GM12875 (cell line): ENCODE measurements around the gene VWA8.

Experiments
- H3K4me3 ChIP-seq: one replicate; pipeline ENCODE4 v1.5.1; 2011; ENCODE audit warnings: low read depth, low read length, control low read depth
- TF ChIP-seq, protein P1 (sequence below): IDR thresholded peaks from 2 replicates; pipeline ENCODE4 v1.5.1; 2011; ENCODE audit warnings: low read depth, mild to moderate bottlenecking, control low read depth, inconsistent platforms, low read length, moderate library complexity, borderline replicate concordance; ENCODE audit not compliant: insufficient read depth

VWA8 gene

DNA sequence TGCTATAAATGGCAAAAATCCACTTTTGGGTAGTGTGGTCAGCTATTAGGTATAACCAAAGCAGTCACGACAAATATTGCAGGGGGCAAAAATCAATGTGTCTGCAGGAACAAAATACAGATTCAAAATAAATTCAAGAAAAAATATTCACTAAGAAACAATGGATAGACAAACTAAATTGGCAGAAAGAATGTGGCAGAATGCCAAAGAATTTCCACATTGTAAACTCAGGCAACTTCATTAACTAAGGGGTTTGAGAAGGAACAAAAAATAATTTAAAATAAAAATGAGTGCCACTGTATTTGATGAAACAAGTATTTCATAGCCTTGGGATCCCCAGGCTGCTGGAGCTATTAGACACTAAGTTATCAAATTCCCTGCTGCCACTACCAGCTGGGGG, 193.1 kb downstream of the VWA8 start:
- TF ChIP-seq, protein P1, sequence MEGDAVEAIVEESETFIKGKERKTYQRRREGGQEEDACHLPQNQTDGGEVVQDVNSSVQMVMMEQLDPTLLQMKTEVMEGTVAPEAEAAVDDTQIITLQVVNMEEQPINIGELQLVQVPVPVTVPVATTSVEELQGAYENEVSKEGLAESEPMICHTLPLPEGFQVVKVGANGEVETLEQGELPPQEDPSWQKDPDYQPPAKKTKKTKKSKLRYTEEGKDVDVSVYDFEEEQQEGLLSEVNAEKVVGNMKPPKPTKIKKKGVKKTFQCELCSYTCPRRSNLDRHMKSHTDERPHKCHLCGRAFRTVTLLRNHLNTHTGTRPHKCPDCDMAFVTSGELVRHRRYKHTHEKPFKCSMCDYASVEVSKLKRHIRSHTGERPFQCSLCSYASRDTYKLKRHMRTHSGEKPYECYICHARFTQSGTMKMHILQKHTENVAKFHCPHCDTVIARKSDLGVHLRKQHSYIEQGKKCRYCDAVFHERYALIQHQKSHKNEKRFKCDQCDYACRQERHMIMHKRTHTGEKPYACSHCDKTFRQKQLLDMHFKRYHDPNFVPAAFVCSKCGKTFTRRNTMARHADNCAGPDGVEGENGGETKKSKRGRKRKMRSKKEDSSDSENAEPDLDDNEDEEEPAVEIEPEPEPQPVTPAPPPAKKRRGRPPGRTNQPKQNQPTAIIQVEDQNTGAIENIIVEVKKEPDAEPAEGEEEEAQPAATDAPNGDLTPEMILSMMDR = no peak

DNA sequence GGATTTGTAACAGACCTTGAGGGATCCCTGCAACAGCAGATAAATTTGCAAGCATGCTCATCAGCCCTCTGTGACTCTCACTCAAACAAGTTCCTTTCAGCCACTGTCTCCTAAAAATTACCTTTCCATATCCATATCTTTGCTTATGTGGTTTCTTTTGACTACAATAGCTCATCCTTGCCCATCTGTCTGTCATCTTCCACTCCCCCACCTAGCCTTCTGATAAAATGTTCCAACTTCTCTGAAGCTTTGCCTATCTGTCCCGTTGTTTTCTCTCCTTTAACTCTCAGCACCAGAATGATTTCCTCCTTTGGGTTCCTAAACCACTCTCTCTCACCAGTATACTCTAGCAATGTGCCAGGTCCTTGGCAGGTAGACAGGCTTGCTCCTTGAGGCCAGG, 194.5 kb downstream of the VWA8 start:
- H3K4me3 ChIP-seq = no peak overlapping the region
- TF ChIP-seq, protein P1 = no peak

More for the DNA sequence above, 193.1 kb downstream of the VWA8 start:
- H3K4me3 ChIP-seq = no peak overlapping the region

DNA sequence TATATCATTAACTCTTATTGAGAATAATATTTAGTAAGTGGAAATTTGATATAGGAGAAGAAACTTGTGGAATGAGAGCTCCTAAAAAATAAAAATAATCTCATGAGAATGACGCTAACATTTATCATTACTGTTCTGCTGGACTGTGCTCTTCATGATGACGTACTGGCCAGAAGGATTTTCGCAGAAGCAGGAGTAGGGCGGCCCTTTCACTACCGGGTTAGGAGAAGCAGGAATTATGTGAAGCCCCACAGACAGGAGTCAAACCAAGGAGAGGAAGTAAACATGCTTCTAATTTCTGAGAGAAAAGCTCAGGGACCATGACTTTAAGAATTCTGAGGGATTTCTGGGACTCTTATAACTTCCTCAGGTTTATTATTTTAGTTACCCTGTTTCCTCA, 195.1 kb downstream of the VWA8 start:
- TF ChIP-seq, protein P1 = no peak
- no peak overlapping the region for H3K4me3 ChIP-seq

DNA sequence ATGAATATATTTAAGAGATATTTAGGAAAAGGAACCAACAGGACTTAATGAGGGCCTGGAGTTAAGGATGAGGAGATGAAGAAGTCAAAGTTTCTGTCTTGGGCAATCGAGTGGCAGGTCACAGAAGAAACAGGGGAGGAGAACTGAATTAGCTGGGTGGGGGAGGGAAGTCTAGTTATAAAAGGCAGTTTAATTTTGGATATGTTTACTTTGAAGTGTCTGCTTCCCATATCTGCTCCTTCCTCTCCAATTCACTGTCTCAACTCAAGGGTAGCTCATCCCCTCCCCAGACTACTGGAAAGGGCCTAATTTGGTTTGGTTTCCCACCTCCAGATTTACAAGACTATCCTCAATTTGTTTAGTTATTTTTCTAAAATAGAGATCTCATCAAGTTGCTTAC, 195.9 kb downstream of the VWA8 start:
- H3K4me3 ChIP-seq = no peak overlapping the region
- TF ChIP-seq, protein P1 = no peak

DNA sequence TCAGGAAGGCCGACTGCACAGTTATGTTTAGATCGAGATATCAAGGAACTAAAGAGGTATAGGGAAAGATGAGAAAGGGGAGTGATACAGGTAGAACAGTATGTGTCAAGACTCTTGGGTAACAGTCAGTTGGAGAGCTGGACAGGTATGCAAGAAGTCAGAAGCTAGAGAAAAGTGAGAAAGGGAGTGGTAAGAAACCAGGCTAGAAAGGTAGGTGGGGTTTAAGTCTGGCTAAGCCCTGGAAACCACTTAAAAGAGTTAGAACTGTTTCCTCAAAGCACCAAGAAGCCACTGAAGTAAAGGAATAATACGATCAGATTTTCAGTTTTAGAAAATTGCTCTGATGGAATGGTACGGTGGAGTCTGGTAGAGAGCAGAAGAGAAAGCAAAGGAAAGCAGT, 196.4 kb downstream of the VWA8 start:
- TF ChIP-seq, protein P1 = no peak
- H3K4me3 ChIP-seq = no peak overlapping the region

DNA sequence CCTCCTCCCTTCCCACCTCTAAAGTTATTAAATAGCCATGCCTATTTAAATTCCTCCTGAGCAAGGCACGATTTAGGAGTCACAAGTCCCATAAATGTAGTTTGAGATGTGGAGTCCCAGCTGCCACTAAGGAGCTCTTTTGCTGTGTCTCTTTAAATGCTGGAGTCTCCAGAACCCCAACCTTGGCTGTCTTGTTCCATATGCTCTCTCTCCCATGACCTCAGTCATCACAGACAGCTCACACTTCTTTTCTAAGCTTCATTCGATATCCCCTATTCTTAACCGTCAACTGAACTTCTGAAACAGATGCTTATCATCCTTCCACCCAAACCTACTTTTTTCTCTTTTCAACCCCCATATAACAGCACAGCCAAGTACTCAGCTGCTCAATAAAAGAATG, 197.1 kb downstream of the VWA8 start:
- H3K4me3 ChIP-seq = no peak overlapping the region
- TF ChIP-seq, protein P1 = no peak

DNA sequence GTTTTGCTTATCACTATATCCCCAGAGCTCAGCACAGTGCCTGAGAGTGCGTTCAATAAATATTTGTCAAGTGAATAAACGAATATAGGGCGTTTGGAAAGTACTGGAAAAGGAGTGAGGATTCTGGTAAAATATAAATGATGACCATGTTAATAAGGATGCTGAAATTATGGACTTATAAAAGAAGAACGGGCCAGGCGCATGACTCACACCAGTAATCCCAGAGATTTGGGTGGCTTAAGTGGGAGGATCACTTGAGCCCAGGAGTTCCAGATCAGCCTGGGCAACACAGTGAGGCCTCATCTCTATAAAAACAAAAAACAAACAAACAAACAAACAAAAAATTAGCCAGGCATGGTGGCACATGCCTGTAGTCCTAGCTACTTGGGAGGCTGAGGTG, 198.1 kb downstream of the VWA8 start:
- TF ChIP-seq, protein P1 = no peak
- H3K4me3 ChIP-seq = no peak overlapping the region
